ENCODE results near the gene KRTAP10-11.
"Not testable (repeated sequence)": the region's sequence is repeated elsewhere in the genome, so short reads cannot be mapped to it uniquely, and the experiment has no call there.

Gene KRTAP10-11, protein sequence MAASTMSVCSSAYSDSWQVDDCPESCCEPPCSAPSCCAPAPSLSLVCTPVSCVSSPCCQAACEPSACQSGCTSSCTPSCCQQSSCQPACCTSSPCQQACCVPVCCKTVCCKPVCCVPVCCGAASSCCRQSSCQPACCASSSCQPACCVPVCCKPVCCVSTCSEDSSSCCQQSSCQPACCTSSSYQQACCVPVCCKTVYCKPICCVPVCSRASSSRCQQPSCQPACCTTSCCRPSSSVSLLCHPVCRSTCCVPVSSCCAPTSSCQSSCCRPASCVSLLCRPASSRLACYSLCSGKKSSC

DNA sequence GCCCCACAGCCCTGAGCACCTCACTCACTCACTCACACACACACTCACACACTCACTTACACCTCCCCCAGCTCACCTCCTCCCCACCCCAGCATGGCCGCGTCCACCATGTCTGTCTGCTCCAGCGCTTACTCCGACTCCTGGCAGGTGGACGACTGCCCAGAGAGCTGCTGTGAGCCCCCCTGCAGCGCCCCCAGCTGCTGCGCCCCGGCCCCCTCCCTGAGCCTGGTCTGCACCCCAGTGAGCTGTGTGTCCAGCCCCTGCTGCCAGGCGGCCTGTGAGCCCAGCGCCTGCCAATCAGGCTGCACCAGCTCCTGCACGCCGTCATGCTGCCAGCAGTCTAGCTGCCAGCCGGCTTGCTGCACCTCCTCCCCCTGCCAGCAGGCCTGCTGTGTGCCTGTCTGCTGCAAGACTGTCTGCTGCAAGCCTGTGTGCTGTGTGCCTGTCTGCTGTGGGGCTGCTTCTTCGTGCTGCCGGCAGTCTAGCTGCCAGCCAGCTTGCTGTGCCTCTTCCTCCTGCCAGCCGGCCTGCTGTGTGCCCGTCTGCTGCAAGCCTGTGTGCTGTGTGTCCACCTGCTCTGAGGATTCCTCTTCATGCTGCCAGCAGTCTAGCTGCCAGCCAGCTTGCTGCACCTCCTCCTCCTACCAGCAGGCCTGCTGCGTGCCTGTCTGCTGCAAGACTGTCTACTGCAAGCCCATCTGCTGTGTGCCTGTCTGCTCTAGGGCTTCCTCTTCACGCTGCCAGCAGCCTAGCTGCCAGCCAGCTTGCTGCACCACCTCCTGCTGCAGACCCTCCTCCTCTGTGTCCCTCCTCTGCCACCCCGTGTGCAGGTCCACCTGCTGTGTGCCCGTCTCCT, at the start of gene KRTAP10-11:
Gene KRTAP10-11 (plus strand): TSS at position 49 of the 856 bp plus-strand sequence. CDS start 45 bp downstream, at position 94.
- in situ Hi-C loops (cut with HindIII; ENCODE audit: low sequenced_read_pairs): loop anchor here (5.0 kb wide), 1 partner anchor 66 kb away; the partner anchor contains the start of gene TSPEAR

DNA sequence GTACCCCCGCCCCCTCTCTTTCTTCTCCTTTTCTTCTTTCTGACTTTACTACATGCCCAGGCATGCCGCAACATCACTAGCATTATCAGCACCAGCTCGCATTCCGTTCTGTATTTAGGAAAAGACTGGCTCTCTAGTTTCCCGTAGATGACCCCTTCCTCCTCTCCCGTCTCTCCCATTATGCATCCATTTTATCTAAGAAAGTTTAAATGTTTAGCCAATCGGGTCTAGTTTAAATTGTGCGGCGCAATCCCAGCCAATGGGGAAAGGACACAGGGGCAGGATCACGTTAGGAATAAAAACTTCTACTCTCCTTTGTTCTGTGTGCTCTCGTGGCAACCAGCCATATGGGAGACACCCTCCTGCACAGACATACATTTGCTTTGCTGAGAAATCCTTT, 48.2 kb upstream of the KRTAP10-11 start:
- in situ Hi-C loops (cut with HindIII; ENCODE audit: low sequenced_read_pairs): no loop called here

DNA sequence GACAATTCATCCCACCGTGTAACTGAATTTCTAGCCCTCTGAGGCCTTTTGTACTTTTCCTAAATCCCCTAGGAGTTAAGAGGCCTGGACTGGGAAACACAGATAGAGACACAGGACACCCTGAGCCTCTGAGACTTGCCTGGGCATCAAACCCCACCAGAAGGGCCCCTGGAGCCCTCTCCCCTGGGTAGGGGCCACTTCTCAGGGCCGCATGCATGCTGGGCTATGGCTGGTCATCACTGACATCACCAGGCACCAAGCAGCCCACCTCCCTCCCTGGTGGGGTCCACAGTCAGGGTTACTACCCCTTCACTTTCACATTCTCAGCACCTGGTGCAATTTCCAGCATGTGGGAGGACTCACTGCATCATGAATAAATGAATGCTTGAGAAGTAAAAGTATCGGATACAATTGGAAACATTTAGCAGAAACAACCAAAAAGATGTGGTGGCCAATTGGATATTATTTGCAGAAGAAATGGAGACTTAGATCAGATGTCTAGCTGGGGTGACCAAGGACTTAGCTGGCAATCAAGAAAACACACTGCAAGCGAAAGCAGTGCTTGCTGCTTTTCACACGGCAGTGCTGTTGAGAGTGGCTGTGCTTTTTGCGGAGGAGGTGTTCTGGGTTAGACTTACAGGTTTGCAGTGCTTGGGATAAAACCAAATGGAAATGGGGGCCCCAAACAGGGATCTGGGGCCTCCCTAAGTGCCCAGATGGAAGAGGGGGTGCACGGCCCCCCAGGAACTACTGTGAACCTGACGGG, 46.8 kb upstream of the KRTAP10-11 start:
- in situ Hi-C loops (cut with HindIII; ENCODE audit: low sequenced_read_pairs): no loop called here

DNA sequence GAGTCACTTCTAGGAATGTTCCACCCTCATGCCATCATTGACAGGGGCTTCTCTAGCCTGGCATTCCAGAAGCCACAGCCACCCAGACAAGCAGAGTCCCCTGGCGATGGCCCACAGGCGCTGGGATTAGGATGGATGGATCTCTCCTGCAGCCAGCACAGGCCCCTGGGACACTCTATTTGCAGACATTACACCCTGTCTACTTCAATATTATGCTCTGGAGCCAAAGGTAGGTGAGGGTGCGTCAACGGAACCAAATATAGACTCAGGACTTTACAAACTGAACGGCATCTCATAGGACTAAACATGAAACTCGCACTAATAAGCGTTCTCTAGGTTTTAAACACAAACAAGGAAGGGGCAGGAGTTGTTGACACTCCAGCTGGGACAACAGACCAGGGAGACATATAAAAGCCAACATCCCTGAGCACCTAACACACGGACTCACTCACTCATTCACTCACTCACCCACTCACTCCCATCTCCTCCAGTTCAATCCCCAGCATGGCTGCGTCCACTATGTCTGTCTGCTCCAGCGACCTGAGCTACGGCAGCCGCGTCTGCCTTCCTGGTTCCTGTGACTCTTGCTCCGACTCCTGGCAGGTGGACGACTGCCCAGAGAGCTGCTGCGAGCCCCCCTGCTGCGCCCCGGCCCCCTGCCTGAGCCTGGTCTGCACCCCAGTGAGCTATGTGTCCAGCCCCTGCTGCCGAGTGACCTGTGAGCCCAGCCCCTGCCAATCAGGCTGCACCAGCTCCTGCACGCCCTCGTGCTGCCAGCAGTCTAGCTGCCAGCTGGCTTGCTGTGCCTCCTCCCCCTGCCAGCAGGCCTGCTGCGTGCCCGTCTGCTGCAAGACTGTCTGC, 45.9 kb upstream of the KRTAP10-11 start, which contains the start of gene KRTAP10-7:
Gene KRTAP10-7 (plus strand): TSS at position 480 of the 861 bp plus-strand sequence. CDS start 25 bp downstream, at position 505.
- in situ Hi-C loops (cut with HindIII; ENCODE audit: low sequenced_read_pairs): not testable (repeated sequence)

DNA sequence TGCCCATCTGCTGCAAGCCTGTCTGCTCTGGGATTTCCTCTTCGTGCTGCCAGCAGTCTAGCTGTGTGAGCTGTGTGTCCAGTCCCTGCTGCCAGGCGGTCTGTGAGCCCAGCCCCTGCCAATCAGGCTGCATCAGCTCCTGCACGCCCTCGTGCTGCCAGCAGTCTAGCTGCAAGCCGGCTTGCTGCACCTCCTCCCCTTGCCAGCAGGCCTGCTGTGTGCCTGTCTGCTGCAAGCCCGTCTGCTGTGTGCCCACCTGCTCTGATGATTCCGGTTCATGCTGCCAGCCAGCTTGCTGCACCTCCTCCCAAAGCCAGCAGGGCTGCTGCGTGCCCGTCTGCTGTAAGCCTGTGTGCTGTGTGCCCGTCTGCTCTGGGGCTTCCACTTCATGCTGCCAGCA, 45.1 kb upstream of the KRTAP10-11 start:
- in situ Hi-C loops (cut with HindIII; ENCODE audit: low sequenced_read_pairs): not testable (repeated sequence)

DNA sequence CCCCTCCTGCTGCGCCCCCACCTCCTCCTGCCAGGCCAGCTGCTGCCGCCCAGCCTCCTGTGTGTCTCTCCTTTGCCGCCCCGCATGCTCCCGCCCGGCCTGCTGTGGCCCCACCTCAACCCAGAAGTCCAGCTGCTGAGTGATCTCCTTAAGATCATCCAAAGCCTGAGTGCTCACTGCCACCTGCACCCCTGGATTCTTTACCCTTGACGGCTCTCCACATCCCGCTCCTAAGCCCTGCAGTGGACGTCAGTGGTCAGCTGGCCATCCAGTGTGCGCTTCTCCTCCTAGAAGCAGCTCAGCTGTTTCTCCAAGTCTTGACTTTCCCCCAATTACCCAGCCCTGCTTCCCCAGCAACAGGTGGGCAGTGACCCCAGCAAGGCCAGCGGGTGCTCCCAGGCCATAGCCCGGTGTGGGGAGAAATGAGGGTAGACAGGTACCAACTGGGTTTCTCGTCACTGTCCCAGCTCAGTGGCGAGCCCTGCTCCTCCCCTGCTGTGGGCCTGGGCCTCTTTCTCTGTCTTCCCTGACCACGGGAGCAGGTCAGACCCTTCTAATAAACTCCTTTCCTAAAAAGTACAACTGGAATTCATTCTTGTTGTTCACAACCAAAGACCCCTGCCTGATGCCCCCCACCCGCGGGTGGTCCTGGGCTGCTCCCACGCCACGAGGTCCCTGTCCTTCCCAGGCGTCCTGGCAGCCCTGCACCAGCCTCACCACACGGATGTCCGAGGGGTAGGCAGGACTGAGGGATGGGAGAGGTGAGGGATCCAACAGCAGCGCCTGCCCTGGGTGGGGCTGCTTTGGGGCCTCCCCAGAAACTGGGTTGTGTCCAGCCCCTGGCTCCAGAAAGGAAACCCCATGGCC, 44.4 kb upstream of the KRTAP10-11 start:
- in situ Hi-C loops (cut with HindIII; ENCODE audit: low sequenced_read_pairs): no loop called here

DNA sequence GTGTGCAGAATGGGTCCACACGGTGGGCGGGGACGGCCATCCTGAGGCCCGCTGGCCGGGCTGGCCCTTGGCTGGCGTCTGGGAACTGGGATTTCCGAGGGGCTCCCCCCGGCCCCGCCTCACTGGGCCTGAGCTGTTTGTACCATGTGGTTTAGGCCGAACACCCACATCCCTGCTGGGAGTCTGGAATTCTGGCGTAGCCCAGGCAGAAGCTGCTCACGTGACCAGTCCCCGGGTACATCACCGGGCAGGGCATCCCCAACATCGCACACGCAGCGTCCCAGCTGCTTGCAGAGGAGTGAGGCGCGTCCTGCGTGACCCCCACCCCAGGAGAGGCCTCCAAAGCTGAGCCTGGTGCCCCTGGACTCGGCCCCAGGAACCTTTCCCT, 43.8 kb upstream of the KRTAP10-11 start:
- in situ Hi-C loops (cut with HindIII; ENCODE audit: low sequenced_read_pairs): no loop called here

DNA sequence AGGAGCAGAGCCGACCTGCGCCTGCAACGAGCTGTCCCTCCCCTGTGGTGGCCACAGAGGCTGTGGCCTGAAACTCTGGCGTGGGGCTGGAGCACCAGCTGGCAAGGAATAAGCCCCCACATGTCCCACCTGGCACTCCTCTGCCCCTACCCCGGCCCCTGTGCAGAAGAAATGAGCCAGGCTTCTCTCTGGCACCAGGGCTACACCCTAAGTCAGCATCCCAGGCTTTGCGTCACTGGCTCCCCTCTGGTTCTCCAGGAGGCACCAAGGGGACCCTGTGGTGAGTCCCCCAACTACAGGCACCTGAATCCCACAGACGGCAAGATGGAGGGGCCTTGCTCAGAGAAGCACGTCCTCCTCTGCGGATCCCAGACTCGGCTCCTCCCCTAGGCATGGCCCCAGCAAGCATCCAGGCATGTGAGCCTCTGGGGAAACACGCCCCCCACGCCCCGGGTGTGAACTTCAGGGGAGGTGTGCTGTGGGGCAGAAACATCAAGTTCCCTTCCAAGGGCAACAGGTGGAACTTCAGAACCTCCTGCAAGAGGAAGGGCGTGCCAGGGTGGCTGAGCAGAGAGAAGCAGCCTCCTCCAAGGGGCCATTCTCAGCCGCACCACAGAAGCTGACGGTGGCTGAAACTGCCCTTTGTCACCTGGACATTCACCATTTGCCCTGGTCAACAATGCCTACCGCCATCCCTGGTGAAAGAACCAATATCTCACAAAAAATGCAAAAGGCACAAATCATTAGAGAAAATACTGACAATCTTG, 42.9 kb upstream of the KRTAP10-11 start:
- in situ Hi-C loops (cut with HindIII; ENCODE audit: low sequenced_read_pairs): no loop called here

DNA sequence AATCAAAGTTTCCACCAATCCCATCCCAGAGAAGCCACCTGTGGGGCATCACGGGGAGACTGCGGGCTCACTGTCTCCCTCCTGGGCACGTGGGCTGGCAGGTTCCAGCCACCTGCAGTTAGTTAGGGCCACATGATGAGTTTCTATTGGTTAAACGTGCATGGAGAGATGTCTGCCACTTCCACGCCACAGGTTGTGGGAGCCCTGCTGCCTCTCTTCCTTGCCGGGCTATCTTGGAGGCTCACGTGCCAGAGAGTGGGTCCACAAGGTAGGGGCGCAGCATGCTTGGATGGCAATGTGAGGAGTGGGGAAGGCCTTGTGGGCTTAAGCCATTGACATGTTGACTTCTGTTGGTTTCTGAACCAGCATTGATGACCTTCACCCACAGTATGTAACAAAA, 42.3 kb upstream of the KRTAP10-11 start:
- in situ Hi-C loops (cut with HindIII; ENCODE audit: low sequenced_read_pairs): no loop called here

DNA sequence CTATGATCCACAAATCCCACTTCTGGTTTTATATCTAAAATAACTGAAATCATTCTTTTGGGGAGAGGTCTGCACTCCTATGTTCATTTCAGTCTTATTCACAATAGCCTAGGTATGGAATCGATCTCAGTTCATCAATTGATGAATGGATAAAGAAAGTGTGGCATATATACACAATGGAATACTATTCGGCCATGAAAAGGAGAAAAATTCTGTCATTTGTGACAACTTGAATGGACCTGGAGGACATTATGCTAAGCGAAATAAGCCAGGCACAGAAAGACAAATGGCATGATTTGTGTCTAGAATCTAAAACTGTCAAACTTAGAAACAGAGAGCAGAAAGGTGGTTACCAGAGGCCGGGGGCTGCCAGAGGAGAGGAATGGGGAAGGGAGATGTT, 39.7 kb upstream of the KRTAP10-11 start:
- in situ Hi-C loops (cut with HindIII; ENCODE audit: low sequenced_read_pairs): no loop called here

DNA sequence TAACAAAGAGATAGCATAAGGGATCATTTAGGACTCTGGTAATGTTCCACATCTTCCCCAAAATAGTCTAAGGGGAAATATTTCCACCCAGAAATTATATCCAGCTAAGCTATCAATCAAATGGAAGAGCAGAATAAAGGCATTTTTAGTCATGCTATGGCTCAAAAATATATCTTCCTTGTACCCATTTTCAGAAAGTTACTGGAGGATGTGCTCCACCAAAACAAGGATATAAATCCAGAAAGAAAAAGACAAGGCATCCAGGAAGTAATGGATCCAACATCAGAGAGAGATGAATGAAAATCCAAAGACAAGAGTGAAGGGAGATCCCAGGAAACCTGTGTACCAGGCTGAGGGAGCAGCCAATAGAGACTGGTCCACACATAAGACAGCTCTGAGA, 37.0 kb upstream of the KRTAP10-11 start:
- in situ Hi-C loops (cut with HindIII; ENCODE audit: low sequenced_read_pairs): no loop called here

DNA sequence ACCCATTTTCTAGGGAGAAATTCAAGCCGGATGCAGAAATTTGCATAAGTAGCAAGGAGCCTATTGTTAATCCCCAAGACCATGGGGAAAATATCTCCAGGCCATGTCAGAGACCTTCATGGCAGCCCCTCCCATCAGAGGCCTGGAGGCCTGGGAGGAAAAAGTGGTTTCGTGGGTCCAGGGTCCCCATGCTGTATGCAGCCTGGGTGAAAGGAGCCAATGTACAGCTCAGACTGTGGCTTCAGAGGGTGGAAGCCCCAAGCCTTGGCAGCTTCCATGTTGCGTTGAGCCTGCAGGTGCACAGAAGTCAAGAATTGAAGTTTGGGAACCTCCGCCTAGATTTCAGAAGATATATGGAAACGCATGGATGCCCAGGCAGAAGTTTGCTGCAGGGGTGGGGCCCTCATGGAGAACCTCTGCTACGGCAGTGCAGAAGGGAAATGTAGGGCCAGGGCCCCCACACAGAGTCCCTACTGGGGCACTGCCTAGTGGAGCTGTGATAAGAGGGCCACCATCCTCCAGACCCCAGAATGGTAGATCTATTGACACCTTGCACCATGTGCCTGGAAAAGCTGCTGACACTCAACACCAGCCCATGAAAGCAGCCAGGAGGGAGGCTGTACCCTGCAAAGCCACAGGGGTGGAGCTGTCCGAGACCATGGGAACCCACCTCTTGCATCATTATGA, 35.9 kb upstream of the KRTAP10-11 start:
- in situ Hi-C loops (cut with HindIII; ENCODE audit: low sequenced_read_pairs): not testable (repeated sequence)

DNA sequence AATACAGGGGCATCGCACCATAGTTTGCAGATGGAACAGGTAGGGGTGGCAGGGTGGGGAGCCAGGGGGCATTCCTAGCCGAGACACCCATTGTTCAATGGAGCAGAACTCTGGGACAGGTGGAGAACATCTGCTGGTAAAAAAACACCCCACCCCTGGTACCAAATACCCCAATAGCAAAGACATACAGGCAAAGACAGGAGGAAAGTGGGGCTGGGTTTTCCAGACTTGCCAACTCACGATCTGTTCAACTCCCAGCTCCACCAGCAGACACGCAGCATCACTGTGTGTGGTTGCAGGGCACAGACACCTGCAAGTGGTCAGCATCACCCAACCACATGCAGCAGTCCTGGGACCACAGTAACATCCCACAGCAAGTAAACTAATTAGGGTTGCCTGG, 34.7 kb upstream of the KRTAP10-11 start:
- in situ Hi-C loops (cut with HindIII; ENCODE audit: low sequenced_read_pairs): no loop called here

DNA sequence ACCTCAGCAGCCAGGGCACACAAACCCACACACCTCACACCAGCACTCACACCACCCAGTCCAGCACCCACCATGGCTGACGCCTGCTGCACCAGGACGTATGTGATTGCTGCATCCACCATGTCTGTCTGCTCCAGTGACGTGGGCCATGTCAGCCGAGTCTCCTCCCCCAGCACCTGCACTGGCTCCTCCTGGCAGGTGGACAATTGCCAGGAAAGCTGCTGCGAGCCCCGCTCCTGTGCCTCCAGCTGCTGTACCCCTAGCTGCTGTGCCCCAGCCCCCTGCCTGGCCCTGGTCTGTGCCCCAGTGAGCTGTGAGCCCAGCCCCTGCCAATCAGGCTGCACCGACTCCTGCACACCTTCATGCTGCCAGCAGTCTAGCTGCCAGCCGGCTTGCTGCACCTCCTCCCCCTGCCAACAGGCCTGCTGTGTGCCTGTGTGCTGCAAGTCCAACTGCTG, 34.2 kb upstream of the KRTAP10-11 start, which contains the start of gene KRTAP10-8:
Gene KRTAP10-8 (plus strand): TSS at position 51 of the 458 bp plus-strand sequence. CDS start 22 bp downstream, at position 73.
- in situ Hi-C loops (cut with HindIII; ENCODE audit: low sequenced_read_pairs): no loop called here

DNA sequence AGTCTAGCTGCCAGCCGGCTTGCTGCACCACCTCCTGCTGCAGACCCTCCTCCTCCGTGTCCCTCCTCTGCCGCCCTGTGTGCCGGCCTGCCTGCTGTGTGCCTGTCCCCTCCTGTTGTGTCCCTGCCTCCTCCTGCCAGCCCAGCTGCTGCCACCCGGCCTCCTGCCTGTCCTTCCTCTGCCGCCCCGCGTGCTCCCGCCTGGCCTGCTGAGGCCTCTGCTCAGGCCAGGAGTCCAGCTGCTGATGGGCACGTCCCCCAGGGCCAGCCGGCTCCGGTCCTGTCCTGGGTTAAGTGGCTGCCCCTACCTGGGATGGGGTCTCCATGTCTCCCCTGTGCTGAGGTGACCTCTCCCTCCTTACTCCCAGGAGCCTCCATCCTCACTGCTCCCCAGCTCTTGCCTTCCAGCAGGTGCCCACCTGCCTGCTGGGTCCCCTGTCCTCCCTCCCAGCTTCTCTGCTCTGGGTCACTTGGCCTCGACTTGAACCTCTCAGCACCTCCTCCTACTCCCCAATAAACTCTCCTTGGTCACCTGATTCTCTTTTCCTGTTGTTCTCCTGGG, 33.5 kb upstream of the KRTAP10-11 start:
- in situ Hi-C loops (cut with HindIII; ENCODE audit: low sequenced_read_pairs): no loop called here

DNA sequence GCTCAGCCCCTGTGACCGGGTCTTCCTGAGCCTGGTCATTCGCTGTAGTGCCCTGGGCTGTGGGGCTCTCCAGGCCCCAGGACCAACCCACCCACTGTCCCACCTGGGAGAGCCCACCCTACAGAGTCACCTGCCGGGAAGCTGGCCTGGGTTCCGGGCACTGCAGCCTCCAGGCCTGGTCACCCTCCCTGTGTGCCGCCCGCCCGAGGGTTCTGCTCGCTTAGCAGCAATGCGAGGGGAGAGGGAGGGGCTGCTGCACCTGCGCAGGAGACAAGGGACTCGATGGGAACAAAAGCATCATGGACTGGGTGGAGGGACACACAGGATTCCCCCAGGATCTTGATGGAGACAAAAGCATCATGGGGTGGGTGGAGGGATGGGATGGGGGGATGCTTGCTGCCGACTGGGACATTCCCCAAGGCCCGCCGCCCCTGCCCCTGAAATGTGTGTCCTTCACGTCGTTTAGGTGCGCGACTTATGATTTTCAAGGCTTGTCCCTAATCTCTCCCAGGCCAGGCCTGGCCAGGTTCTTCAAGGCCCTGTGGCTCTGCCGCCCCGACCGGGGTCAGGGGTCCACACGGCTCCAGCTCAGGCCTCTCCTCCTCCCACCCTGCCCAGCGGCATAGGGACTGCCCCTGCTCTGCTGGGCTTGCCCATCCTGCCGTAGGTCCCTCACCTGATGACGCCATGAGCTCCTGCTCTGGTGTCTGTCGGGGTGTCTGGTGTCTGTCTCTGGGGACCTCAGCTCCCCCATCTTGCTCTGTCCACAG, 32.6 kb upstream of the KRTAP10-11 start:
- in situ Hi-C loops (cut with HindIII; ENCODE audit: low sequenced_read_pairs): no loop called here

DNA sequence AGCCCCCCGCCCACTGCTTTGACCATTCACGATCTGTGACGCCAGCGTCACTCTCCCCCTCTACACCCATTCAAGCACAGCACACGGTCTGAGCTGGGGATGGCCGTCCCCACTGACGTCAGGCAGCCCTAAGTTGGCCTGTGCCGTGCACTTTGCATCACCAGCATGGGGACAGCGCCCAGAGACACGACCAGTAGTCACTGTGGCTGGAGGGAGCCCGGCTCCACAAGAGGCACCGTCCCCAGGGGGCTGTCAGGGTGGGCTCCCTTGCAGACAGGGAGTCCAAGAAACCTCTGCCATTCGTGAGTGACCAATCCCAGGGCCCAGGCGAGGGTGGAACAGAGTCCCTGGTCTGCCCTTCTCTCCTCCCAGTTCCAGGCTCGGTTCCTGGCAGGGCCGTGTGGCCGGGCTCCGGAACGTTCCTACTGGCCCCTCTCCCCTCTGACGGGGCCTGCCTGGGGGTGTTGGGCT, 32.0 kb upstream of the KRTAP10-11 start:
- in situ Hi-C loops (cut with HindIII; ENCODE audit: low sequenced_read_pairs): no loop called here
